Glomerular visceral epithelial cell (primary cell): ENCODE data around the gene SORCS2.

Source experiments
- DNase-seq: peaks from one replicate; pipeline ENCODE4 v3.0.0-alpha.2; 2016; ENCODE audit errors: extremely low spot score

Gene SORCS2

GRCh38 chr4:7651461-7651921 is 459.2 kb downstream of the SORCS2 start:
- DNase-seq = peak; percentile 32

- DNase-seq = no peak
Measured at GRCh38 chr4:7652006-7652405, 459.7 kb downstream of the SORCS2 start.

- DNase-seq = peak; percentile 58
Measured at GRCh38 chr4:7652451-7652881, 460.1 kb downstream of the SORCS2 start.

- DNase-seq = no peak
Measured at GRCh38 chr4:7652906-7653305, 460.6 kb downstream of the SORCS2 start.

GRCh38 chr4:7653510-7654369 is 461.4 kb downstream of the SORCS2 start:
- no peak for DNase-seq

- no peak for DNase-seq
Measured at GRCh38 chr4:7654550-7655445, 462.5 kb downstream of the SORCS2 start.

GRCh38 chr4:7655511-7656243 is 463.3 kb downstream of the SORCS2 start:
- no peak for DNase-seq

- DNase-seq = no peak
Measured at GRCh38 chr4:7656244-7656800, 464.0 kb downstream of the SORCS2 start.

- no peak for DNase-seq
Measured at GRCh38 chr4:7657545-7658297, 465.4 kb downstream of the SORCS2 start.

GRCh38 chr4:7658341-7659204 is 466.2 kb downstream of the SORCS2 start:
- DNase-seq = peak; percentile 63

- DNase-seq = no peak
Measured at GRCh38 chr4:7659429-7660175, 467.3 kb downstream of the SORCS2 start.

- DNase-seq = no peak
Measured at GRCh38 chr4:7660176-7661039, 468.1 kb downstream of the SORCS2 start.

GRCh38 chr4:7661066-7661748 is 468.9 kb downstream of the SORCS2 start:
- no peak for DNase-seq

GRCh38 chr4:7661846-7662506 is 469.6 kb downstream of the SORCS2 start:
- no peak for DNase-seq

- no peak for DNase-seq
Measured at GRCh38 chr4:7662507-7662846, 470.1 kb downstream of the SORCS2 start.

GRCh38 chr4:7663075-7663541 is 470.8 kb downstream of the SORCS2 start:
- DNase-seq = no peak

GRCh38 chr4:7664106-7664505 is 471.8 kb downstream of the SORCS2 start:
- no peak for DNase-seq
